Dermis blood vessel endothelial cell (primary cell): ENCODE measurements around the gene EXTL1. TPM values are rescaled to one million over a fixed set of nuclear protein-coding genes. Genes with fewer than 3 reads are reported as not detected.

ENCODE experiments used
- DNase-seq: peaks from one replicate; pipeline ENCODE4 v3.0.0; 2010
- total RNA-seq: library from RNA; depleted of rRNA; stranded (reverse); fragments of >200 nt; gene quantifications from 2 replicates; pipeline ENCODE4 v1.2.3, GENCODE V29; 2014

Gene EXTL1
- total RNA-seq, 1 donor from 2014 or later, result not detected

DNA sequence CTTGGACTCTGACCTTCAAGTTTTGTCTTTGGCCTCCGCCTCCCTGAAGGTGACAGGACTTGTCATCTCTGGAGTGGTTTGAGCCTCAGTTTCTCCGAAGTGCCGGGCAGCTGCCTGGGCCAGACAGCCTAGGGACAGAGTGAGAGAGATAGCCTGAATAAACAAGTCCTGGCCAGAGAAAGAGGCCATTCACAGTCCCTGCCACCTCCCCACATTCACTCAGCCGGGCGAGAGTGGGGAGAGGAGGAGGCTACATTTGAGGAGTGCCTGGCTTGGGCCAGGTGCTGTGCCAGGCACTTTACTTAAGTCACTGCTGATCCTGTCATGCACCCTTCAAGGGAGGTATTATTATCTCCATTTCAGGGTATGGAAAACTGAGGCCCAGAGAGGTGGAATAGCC is 3.5 kb downstream of the EXTL1 start:
- no peak for DNase-seq

DNA sequence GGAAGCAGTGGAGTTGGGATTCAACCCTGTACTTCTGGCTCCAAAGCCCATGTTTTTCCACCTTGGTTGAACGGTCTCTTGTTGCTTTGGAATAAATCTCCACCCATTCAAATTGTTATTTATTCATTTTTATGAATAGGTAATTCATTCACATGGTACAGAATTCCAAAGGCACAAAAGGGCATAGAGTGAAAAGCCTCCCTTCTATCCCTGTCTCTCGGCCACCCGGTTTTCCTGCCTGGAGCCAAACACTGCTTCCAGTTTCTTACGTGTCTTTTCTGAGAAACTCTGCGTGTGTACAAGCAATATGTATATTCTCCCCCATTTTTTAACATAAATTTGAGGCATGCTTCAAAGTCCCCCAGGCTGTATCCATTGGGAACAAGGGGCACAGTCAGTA is 3.9 kb downstream of the EXTL1 start:
- no peak for DNase-seq

GRCh38 chr1:26027716-26028489 is 6.3 kb downstream of the EXTL1 start:
- no peak for DNase-seq

DNA sequence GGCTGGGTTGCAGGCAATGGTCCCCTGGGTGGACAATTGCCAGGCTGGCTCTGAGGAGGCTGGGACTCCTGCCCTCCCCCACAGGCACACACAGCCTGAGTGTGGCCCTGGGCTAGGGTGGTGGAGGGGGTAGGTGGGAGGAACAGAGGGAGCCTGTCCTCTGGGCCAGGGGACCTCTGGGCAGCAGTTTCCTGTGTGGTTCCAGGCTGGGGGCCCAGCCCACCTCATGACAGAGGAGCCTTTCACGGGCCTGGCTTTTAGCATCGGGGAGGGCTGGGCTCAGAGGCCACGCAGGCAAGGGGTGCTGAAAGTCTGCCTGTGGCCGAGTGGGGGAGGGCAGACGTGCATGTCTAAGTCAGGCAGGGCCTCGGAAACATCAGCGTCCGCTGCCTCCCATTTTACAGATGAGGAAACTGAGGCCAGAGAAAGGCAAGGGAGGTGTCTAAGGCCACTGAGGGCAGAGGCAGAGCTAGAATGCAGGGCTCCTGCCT is 7.0 kb downstream of the EXTL1 start:
- no peak for DNase-seq

DNA sequence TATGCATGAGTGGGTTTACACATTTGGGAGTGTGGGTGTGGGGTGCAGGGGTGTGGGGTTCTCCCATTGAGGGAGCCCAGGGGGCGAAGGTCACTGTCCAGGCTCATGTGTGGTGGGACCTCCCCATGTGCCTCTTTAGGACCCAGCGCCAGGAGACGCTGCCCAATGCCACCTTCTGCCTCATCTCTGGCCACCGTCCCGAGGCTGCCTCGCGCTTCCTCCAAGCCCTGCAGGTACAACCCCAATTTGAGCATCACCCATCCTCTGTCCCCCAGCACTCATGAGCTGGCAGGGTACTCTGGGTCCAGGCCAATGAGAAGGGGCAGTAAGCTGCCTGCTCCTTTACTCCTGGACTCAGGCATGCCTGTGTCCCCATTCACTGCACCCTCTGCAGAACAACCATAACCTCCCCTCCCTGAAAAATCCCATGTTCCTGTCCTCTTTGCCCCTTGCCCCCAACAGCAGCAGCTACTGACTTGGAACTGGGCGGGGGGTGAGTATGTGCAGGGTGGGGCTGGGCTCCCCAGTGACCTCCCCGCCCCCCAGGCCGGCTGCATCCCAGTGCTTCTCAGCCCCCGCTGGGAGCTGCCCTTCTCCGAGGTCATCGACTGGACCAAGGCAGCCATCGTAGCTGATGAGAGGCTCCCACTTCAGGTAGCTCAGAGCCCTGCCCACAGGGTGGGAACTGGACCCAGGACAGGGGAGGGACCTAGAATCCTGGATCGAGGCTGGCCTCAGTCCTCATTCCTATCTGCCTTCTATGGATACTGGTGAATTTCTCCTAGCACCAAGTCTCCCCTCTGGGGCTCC is 7.7 kb downstream of the EXTL1 start:
- no peak for DNase-seq

- DNase-seq, result peak; percentile 10
Observed at GRCh38 chr1:26029864-26030481, 8.4 kb downstream of the EXTL1 start.

DNA sequence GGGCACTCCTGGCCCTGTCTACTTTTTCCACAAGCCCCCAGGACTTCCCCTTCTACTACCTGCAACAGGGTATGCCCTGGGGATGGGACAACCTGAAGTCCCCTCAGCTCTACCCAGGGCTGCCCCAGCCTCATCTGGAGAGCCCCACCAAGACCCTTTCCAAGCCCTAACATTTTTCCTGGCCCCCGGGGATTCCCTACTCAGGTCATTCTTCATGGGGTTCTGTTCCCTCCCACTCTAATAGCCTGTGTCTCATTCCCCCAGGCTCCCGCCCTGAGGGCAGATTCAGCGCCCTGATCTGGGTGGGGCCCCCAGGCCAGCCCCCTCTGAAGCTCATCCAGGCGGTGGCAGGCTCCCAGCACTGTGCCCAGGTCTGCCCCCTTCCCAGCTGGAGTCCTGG is 9.6 kb downstream of the EXTL1 start:
- no peak for DNase-seq

DNA sequence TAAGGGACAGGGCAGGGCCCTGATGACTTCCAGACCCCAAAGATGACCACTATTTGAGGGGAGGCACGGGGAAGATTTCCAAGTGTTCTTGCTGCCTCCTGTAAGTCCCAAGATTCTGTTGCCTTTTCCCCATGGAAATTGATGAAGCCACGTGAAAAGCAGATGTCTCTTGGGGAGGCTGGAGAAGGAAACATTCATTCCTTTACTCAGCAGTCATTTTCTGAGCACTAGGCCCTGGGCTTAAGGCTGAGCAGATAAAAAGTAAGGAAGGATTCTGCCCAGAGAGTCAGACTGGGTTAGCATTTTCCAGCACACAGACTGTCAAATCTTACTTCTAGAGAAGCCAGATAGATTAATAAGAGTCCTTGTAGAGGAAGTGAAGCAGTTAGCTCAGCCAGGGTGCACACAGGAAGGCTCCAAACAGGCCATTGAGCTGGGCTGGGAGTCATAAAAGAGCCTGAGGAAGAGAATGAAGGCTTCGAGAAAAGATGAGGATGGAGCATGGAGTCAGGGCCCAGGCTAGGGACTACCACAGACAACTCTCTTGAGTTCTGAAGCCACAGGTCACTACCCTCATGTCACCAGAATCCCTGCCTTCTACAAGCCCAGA is 10.1 kb downstream of the EXTL1 start:
- DNase-seq, result no peak

- DNase-seq, result no peak
Observed at GRCh38 chr1:26032656-26033357, 11.2 kb downstream of the EXTL1 start.

DNA sequence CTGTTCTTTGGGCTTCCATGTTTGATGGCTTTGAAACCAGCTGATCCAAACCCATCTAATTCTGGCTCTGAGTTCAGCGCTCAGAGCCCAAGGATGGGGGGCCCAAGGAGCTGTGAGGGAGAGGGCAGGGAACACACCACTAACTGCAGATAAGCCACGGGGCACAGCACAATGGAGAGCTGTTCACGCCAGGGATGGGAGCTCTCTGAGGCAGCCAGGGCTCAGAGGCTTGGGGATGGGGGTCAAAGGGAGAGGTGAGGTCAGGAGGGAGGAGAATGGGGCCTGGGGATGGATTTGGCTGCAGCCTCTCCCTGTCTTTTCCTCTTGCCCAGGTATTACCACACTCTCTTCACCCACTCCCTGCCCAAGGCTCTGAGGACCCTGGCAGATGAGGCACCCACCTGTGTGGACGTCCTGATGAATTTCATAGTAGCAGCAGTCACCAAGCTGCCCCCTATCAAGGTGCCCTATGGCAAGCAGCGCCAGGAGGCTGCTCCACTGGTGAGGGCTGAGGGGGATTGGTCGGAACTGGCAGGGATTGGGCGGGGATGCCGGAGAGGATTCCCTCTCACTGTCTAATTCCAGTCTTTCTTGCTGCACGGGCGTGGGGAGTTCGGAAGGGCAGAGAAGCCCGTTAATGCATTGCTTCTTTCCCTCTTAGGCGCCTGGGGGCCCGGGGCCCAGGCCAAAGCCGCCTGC is 13.1 kb downstream of the EXTL1 start:
- DNase-seq, result no peak

- DNase-seq, result peak; percentile 93
Observed at GRCh38 chr1:26035203-26035958, 13.8 kb downstream of the EXTL1 start.

DNA sequence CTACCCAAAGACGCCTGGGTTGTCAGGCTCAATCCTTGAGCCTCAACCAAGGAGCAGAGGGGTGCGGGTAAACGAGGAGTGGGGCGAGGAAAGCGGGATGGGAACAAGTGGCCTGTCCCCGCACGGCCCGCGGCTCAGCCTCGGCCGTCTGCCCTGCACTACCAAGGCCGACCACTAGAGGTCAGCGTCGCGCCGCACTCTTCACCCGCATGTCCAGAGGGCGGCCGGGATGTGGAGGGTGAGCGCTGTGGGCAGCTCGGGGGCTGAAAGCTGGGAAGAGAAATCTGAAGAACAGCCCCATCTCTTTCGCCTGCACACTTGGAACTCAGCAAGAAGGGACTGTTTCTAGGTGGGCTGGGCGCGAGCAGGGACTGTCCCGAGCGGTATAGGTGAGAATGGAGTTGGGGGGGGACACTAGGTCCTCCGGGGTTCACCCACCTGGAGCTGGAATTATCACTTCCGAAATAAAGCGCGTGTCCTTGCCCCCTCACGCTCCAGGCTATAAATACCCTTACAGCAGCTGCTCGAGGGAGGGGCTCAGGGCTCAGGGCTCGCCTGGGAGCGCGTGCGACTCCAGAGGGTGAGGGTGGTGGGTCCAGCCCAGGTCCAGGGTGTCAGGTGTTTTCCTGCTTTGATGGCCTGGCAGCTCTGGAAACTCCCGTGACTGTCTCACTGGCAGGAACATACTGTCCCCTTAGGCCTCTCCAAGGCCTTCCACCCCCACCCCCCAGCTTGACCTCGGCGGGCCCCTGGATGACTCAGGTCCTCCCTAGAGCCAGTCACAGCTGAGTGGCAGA is 14.6 kb downstream of the EXTL1 start:
- peak; percentile 85 for DNase-seq

GRCh38 chr1:26036756-26037281 is 15.2 kb downstream of the EXTL1 start:
- no peak for DNase-seq

- no peak for DNase-seq
Observed at GRCh38 chr1:26037904-26038303, 16.3 kb downstream of the EXTL1 start.

GRCh38 chr1:26038477-26038876 is 16.9 kb downstream of the EXTL1 start:
- no peak for DNase-seq

DNA sequence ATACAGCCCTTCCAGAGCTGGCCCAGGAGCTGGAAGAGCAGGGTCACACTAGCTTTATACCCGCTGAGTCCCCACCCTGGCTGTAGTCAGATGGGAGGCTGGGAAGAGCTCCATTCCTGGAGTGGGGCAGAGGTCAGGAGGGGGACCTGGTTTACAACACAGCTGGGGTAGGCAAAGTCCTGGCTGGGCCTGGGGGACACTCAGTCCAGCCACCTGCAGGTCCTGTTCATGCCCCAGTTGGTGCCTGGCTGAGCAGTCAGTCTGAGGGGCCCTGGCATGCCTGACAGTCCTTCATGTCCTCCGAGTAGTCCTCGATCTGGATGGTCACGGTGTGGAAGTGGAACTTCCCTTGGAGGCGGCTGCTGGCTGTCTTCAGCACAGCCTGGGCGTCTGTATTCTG is 17.3 kb downstream of the EXTL1 start:
- no peak for DNase-seq

DNA sequence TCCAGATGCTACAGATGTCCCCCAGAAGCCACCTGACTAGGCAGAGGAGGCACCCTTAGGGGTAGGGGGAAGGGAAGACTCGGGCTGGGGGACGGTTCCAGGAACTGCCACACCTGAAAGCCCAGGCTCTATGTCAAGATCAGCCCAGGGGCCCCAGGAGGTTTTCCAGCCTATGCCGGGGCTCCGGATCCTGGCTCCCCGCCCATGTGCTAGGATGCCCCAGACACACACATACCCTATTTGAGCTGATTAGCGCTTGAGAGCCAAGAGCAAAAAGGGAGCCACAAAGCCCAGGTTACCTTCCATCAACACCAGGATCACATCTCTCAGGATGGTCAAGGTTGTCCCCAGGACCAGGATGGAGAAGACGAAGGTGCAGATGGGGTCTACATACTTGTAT is 19.8 kb downstream of the EXTL1 start:
- no peak for DNase-seq

DNA sequence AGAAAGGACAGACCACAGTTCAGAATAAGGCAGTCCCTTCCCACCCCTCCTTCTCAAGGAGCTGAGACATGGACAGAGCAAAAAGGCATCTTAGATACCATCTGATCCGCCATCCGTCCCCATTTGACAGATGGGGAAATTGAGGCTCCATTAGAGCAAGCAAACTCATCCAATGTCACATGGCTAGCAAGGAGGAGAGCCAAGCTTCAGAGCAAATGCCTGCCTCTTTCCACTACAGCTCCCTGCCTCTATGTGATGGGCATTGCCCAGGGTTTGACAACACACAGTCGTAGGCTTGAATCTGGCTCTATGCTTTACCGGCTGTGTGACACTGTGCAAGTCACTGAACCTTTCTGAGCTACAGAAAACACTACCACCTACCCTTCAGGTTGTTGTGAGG is 20.4 kb downstream of the EXTL1 start:
- DNase-seq, result no peak

DNA sequence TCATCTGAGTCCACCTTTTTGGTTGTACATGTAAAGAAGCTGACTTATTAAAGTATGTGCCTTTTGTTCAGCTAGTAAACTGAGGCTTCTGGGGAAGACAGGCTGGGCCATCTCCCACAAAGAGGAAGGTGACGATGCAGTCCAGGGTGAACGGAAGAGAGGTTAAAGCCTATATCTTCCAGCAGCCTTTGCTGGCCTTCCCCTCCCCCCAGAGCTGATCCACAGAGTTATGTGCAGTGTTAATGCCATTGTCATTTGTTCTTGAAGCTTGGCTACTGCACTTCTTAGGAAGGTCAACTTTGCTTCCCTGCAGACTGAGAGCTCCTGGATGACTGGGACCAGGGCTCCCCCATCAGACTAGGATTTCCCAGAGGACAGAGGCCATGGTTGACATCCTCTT is 22.2 kb downstream of the EXTL1 start:
- no peak for DNase-seq

DNA sequence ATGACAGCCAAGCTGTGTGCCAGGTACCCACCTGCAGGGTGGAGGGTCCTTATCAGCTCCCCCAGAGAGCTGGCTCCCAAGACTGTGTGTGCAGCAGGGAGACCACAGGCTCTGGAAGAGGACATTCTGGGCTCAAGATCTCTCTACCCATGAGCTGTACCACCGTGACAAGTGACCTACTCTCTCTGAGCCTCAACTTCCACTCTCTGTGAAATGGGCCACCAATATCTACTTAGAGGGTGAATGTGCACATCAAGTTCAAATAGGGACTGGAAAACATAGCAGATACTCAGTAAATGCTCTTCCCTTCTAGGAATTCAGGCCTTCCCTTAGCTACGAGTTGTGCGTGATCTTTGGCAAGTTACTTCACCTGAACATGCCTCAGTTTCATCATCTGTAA is 22.8 kb downstream of the EXTL1 start:
- DNase-seq, result no peak
